Measurements from ENCODE around the gene GNAL. TPM values are rescaled to one million over a fixed set of nuclear protein-coding genes. Genes with fewer than 3 reads are reported as not detected.
A peak's percentile ranks its signal among the peaks of the same experiment; 100 is the strongest.
"Not testable (repeated sequence)": the region's sequence is repeated elsewhere in the genome, so short reads cannot be mapped to it uniquely, and the experiment has no call there.

The GNAL gene
- total RNA-seq, 1 experiment from 2014 or later: 8.6 TPM

DNA sequence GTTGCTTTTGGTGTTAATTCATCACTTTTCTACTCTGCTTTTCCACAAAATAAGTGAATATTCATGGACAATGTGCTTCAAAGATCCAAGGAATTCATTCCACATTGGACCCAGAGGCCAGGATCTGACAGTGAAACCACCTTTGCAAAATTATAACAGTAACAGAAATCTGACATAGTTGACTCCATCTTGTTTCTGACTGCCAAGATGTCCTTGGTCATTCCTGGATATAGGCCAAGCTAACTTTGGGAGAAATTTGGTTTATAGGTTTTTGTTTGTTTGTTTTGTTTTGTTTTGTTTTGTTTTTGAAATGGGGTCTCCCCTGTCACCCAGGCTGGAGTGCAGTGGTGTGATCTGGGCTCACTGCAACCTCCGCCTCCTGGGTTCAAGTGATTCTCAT is 208.7 kb downstream of the GNAL start:
- no peak for DNase-seq (ENCODE audit: extremely low read depth, low read depth)

DNA sequence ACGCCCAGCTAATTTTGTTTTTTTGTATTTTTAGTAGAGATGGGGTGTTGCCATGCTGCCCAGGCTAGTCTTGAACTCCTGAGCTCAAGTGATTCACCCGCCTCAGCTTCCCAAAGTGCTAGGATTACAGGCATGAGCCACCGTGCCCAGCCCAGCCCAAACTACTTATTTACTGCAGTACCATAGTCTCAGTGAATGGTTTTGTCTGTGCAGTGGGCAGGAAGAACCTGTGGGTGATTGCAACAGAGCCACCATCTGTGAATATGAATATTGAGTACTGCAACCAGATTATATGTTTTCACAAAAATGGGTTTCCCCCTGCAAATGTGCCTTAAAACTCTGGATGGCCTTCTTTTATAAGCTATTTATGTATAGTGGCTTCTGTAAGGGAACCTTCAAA is 210.0 kb downstream of the GNAL start:
- no peak for DNase-seq (ENCODE audit: extremely low read depth, low read depth)

DNA sequence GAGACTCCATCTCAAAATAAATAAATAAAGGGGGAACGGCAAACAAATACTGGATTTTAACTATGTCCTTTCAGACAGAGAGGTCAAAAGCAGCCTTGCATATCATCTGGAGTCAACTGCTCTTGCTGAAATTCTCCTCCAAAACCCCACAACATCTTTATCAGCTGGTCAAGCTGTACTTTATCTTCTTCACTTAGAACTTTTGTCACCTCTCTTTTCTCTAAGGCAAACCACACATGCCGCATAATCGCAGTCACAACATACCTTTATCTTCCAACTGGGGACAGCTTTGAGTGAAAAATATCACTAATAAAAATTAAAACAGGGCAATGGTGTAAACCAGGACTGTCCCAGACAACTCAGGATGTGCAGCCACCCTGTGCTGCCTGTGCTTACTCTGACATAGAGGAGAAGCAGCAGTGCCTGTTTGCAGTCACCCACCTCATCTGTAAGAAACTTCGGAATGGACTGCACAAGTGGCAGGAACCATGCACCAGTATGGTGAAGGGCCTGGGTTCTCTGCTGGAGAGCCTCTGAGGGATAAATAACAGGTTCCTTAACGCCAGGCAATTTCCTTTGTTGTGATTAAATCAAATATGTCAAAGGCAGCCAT is 212.9 kb downstream of the GNAL start:
- DNase-seq (ENCODE audit: extremely low read depth, low read depth): no peak

DNA sequence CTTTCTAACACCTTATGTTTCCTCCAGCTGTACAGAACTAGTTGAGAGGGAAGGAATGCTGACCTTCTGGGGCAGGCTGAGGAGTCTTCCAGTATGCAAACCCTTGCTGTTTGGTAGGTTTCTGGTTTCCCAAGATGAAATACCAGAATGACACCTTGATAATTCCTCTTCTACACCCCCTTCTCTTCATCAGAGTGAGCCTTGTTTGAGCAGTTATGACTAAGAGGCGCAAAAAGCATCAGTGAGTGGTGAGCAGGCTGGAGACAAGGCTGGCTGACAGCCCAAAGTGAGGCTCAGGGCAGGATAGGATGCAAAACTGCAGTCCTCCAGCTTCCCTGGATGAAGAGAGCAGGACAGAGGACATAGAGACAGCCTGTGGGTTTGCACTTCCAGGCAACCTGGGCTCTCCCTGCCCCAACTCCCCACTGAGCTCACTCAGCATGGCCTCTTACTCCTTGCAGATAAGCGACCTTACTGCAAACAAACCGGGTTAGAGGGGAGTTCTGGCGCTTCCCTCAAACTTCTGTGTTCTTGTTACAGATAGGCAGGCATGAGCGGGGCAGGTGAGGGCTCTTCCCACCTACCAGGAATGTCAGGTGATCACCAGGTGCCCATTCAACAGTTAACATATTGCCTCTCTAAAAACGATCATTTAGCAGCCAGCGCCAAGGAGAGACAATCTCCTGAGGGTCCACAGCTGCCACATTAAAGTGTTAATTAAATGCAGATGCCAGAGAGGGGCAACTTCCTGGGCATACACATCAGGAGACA is 213.6 kb downstream of the GNAL start:
- no peak for DNase-seq (ENCODE audit: extremely low read depth, low read depth)

- no peak for DNase-seq (ENCODE audit: extremely low read depth, low read depth)
Observed at GRCh38 chr18:11905613-11906012, 216.5 kb downstream of the GNAL start.

DNA sequence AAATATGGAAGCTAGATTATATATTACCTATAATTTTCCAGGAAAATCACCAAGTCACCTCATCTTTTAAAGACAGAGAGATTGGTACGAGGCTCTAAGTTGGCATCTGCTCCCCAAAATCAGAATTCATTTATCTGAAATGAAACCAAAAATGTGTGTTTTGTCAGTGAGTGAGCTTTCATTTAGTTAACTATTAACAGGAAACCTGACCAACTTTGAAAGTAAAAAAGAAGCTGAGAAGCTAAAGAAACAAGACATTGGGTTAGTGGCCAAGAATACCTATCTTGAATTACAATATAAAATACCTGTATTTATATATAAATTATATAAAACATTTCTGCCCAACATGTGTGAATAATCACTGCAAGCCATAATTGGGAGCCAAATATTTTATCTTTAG is 217.1 kb downstream of the GNAL start:
- DNase-seq (ENCODE audit: extremely low read depth, low read depth): no peak

DNA sequence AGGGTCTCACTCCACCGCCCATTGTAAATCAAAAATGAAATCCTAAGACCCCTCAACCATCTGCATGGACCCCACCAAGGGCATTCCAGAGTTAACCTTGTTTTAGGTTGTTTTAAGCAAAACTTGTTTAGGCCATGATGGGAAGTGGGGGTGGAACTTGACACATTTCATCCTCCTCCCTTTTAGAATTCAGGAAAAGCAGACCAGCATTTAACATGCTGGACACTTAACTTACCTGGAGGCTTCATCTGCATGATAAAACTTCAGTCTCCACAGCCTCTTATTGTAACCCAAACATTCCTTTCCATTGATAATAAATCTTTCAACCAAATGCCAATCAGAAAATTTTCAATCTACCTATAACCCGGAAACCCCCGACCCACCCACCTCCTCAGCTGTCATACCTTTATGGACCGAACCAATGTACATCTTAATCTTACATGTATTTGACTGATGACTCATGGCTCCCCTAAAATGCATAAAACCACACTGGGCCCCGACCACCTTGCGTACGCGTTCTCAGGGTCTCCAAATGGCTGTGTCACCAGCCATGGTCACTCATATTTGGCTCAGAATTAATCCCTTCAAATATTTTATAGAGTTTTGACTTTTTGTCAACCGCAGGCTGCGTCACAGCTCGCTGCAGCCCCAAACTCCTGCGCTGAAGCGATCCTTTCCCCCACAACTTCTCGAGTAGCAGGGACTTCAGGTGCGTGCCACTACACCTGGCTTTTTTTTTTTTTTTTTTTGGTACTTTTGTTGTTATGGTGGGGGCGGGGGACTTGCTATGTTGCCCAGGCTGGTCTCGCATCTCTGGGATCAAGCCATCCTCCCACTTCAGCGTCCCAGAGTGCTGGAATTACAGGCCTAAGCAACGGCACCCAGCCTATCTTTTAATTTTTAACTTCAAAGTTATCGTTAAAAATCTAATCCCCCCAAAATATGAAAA is 218.1 kb downstream of the GNAL start:
- DNase-seq (ENCODE audit: extremely low read depth, low read depth): no peak

GRCh38 chr18:11908182-11909060 is 219.4 kb downstream of the GNAL start, which contains the start of gene MPPE1:
Gene MPPE1 (minus strand): TSS chr18:11908317. CDS start chr18:11897264, 11,053 bp downstream.
- peak; percentile 71 for DNase-seq (ENCODE audit: extremely low read depth, low read depth)

GRCh38 chr18:11909061-11909455 is 220.0 kb downstream of the GNAL start:
- DNase-seq (ENCODE audit: extremely low read depth, low read depth): no peak

GRCh38 chr18:11909591-11910026 is 220.5 kb downstream of the GNAL start:
- DNase-seq (ENCODE audit: extremely low read depth, low read depth): no peak

DNA sequence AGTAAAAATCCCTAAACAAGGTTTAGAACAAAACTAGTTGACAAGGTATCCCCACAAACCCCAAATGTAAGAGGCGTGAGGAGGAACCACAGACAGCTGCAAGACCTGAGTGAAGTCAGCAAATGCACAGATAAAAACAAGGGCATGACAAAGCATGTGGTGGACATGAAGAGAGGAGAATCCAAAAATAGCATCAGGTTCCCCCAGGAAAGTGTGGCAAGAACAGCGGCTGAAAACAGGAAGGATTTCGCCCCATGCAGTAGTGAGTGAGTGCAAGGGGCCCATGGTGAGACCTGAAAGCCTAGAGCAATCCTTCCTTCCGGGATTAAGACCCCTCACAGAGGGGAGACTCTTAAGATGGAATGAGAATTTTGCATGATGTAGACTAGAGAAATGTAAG is 227.8 kb downstream of the GNAL start:
- not testable (repeated sequence) for DNase-seq (ENCODE audit: extremely low read depth, low read depth)

DNA sequence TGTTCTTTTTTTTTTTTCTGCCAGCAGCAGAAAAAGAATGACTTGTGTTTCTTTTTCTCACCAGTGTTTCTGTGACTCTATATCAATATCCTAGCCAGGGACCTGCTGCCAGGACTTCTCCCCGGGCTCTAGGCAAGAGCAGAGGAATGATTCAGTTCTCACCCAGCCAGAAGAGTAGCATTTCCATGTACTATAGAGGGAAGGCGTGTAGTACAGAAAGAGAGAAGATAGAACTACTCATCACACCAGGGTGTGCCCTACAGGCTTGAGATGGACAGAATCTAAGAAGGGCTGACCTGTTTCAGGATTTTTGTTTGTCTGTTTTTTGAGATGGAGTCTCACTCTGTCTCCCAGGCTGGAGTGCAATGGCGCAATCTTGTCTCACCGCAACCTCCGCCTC is 230.5 kb downstream of the GNAL start:
- DNase-seq (ENCODE audit: extremely low read depth, low read depth): not testable (repeated sequence)

DNA sequence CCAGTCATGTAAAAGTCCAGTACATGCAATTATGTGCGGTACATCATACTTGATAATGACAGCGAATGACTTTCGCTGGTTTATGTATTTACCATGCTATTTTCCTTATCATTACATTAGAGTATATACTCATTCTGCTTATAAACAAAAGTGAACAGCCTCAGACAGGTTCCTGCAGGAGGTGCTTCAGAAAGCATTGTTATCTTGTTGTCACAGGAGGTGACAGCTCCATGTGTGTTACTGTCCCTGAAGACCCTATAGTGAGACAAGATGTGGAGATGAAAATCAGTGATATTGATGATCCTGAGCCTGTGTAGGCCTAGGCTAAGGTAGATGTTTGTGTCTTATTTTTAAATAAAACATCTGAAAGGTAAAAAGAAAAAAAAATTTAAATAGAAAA is 234.4 kb downstream of the GNAL start:
- no peak for DNase-seq (ENCODE audit: extremely low read depth, low read depth)

DNA sequence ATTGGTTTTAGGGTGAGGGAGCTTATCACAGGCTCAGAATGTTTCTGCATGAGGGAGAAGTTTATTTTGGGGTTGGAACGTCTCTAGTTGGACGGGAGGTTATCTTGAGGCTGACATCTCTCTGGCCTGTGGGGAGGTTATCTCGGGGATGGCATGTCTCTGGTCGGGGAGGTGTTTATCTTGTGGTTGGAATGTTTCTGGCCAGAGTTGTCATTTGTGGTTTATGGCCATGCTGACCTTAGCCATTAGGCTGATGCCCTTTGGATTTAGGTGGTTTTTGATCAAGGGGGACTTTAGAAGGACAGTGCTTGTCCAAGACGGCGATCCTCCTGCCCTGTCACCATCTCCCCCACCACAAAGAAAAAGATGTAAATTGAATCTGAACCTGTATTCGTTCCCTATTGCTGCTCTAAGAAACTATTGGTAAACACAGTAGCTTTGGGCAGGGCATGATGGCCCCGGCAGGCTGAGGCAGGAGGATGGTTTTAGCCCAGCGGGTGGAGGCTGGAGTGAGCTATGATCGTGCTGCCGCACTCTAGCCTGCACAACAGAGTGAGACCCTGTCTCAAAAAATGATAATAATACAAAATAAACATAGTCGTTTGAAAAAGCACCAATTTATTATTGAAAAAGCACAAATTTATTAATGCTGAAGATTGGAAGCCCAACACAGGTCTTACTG is 236.9 kb downstream of the GNAL start:
- DNase-seq (ENCODE audit: extremely low read depth, low read depth): no peak

GRCh38 chr18:11927497-11927896 is 238.4 kb downstream of the GNAL start:
- DNase-seq (ENCODE audit: extremely low read depth, low read depth): no peak

DNA sequence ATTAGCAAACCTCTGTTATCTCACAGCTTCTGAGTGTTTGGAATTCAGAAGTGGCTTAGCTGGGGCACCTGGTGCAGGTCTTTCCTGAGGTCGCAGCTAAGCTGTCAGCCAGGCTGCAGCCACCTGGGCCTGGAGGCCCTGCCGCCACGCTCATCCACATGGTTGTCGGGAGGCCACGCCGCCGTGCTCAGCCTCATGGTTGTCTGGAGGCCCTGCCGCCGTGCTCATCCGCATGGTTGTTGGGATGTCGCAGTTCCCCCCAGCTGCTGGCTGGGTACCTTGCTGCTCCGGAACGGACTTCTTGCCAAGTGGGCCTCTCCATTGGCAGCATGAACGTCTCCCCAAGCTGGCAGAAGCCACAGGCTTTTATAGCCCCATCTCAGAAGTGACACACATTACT is 243.3 kb downstream of the GNAL start:
- no peak for DNase-seq (ENCODE audit: extremely low read depth, low read depth)

All from NCI-H460 (cell line).